GM19455 (cell line): ENCODE results near the gene NOTCH3.

Experiments
- ATAC-seq: cut with Tn5 transposase; IDR thresholded peaks from one replicate; pipeline ENCODE4 v1.9.1; 2021; ENCODE audit not compliant: unreplicated experiment

NOTCH3 gene

DNA sequence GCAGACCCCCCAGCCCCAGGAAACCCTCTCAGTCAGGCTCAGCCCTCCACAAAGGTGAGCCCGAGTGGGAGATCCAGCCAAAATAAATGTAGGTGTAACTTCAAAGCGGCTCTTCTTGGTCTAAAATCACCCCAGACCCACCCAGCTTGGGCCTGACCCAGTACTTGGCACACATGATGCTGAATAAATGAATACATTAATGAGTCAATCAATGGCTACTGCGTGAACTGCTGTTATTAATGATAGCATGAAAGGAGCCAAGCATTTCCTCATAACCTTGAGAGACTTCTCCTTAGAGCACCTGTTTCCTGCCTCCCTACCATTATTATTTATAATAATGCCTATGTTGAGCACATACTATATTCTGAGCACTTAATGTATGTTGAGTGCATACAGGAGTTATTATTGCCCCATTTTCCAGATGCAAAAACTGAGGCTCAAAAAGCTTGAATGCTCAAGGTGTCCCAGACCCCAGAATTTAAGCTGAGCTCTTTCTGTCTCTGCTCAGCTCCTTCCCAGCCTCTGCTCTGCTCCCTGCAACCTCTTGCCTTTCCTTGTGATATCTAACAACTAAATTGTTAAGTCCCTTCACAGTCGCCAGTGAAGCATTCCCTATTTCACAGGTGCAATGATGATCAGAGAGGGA lies 4.3 kb downstream of the NOTCH3 start:
- ATAC-seq: no peak

DNA sequence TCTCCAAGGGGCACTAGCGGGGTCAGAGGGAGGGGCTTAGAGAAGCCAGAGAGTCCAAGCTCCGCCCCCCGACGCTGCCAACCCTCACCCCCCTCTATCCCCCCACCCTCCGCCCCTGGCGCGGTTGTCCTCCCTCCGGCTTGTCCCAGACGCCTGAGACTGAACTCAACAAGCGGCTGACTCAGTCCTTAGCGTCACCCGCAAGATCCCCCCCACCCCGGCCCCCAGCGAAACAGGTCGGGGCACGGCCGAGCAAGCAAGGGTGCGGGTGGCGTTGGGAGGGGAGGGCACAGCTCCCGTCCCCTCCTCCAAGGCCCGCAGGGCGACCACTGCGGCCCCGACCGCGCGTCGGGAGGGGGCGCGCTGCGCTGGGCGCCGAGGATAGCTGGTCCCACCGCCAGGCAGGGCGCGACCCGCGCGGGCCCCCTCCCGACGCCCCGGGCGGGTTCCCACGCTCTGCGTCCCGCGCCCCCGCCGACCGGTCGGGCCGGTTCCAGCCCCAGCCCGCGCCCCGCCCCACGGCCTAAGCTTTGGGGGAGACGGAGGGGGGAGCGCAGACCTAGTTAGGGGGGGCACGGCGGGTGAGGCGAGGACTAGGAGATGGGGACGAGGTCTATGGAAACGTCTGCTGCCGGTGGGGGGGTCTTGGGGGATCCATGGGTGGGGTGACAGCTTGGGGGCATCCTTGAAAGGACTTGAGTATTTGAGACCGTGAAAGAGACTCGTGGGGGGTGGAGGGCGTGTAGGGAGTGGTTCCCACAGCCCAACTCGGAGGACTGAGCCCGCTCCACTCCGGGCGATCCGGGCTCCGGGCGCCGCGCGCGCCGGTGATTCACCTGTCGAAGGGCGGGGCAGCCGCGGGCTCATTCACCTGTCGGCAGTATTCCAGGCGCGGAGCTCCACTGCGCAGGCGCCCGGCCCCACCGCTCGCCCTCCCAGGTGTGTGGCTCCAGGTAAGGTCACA lies 5.1 kb downstream of the NOTCH3 start:
- ATAC-seq: no peak

- ATAC-seq: no peak
Observed at GRCh38 chr19:15194938-15195337, 5.9 kb downstream of the NOTCH3 start.

GRCh38 chr19:15191982-15192381 lies 8.8 kb downstream of the NOTCH3 start:
- ATAC-seq: no peak

GRCh38 chr19:15191514-15191913 lies 9.3 kb downstream of the NOTCH3 start:
- ATAC-seq: no peak

GRCh38 chr19:15188851-15189250 lies 11.9 kb downstream of the NOTCH3 start:
- ATAC-seq: no peak

DNA sequence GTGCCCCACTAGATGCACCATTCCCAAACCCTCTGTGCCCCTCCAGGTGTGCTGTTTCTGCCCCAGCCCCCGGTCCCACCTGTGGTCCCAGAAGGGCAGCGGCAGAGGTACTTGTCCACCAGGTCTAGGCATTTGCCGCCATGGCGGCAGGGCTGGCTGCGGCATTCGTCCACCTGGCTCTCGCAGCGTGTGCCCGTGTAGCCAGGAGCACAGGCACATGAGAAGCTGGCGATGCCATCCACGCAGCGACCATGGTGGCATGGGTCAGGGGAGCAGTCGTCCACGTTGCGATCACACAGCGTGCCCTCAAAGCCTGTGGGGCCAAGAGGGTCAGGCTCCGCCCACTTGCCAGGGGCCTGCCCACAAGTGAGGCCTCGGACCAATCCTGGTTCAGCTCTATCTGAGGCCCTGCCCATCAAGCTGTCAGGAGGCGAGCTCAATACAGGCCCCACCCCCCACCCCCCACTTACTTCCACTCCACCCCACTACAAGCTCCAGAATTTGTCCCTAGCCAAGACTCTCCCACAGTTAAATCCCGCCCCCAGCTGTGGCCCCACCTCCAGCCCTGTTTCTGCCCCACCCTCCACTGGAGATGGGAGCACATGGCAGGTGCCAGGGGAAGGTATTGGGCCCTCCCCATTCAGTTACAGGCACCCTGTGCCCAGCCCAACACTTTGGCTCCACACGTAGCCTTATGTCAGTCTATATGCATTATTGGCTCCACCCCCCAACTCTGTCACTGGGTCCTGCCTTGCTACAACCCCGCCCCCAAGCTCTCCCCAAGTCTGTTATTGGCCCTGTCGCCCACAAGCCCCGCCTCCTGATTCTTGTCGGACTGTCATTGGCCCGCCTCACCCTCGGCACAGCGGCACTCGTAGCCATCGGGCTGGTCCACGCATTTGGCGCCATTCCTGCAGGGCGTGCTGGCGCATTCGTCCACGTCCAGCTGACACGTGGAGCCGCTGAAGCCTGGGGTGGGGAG lies 13.5 kb downstream of the NOTCH3 start:
- ATAC-seq: no peak

DNA sequence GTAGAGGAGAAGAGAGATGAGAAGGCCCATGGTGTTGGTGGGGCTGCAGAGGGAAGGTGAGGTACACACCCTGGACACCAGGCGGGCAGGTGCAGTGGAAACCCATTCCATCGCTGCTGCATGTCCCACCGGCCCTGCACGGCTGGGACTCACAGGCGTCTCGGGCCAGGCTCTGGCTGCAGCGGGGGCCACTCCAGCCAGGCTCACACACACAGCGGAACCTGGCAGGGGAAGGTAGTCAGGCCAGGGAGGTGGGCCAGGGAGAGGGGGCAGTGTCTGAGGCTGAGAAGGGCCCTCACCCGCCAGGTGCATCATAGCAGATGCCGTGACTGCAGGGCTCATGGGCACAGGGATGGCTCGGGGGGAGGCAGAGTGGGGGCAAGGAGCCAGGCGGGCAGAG lies 15.6 kb downstream of the NOTCH3 start:
- ATAC-seq: no peak

DNA sequence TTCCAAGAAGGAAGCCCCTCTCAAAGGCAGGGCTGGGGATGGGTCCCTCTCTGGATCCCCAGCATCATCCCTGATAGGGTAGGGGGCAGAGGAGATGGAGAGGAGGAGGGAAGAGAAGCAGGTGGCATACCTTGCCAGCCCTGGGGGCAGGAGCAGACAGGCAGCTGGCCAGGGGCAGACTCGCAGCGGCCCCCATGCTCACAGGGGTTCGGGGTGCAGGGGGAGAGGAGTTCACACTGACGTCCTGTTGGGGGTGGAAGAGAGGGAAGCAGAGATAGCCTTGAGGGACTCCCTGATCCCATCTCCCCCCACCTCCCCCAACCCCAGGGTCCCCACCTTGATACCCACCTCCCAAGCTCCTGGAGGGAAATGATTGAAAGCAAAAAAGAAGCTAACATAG lies 16.0 kb downstream of the NOTCH3 start:
- no peak for ATAC-seq

- no peak for ATAC-seq
Observed at GRCh38 chr19:15181394-15181793, 19.4 kb downstream of the NOTCH3 start.

GRCh38 chr19:15180451-15181390 lies 20.1 kb downstream of the NOTCH3 start:
- no peak for ATAC-seq

DNA sequence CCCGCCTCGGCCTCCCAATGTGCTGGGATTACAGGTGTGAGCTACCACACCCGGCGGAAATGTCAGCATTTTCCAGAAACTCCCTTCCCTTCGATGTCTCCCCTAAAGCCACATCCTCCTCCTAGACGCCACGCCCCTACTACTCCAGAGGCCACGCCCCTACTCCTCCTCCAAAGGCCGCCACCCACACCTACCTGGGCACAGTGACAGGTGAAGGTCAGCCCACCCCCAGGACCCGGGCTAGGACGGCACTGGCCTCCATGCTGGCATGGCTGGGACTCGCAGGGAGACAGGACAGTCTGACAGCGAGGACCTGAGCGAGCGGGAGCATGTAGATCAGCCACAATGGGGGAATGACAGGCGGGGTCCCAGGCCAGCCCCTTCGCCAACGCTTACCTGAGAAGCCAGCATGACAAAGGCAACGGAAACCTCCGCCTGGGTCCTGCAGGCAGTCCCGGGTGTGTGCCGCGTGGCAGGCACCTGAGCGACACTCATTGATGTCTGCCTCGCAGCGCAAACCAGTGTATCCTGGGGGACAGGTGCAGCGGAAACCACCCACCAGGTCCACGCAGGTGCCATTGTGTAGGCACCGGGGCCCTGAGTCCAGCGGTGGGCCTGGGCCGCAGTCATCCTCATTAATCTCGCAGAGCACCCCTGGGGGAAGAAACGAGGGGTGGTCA lies 22.0 kb downstream of the NOTCH3 start:
- no peak for ATAC-seq

GRCh38 chr19:15177269-15178116 lies 23.3 kb downstream of the NOTCH3 start:
- ATAC-seq: no peak

DNA sequence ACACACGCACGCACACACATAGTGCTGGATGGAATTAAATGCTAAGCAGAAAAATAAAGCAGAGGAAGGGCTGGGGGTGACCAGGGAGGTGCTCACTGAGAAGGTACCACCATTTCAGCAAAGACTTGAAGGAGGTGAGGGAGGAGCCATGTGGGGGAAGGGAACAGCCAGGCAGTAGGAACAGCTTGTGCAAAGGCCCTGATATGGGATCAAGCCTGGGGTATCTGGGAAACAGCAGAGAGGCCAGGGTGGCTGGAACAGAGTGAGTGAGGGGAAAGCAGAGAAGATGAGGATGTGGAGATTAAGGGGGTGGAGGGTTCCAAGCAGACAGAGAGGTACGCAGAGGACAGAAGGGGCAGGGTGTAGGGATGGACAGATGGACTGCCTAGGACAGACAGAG lies 25.2 kb downstream of the NOTCH3 start:
- ATAC-seq: no peak

GRCh38 chr19:15173746-15174404 lies 26.9 kb downstream of the NOTCH3 start:
- no peak for ATAC-seq

DNA sequence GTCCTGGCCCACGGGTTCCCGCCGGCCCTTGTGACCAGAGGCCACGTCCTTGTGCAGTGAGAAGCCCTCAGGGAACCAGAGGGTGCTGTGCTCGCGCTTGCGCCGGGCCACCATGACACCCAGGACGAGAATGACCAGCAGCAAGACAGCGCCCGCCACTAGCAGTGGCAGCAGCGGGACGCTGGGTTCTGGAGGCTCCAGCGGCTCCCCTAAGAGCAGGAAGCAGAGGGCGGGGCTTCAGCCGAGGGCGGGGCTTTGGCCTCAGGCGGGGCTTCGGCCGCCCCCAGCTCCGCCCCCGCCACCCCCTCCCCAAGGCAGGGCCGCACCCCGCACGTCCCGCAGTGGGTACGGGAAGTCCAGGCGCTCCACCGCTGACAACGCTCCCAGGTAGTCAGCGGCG lies 30.4 kb downstream of the NOTCH3 start:
- ATAC-seq: no peak

GRCh38 chr19:15169541-15170285 lies 31.1 kb downstream of the NOTCH3 start:
- no peak for ATAC-seq
